ENCODE results near the gene SLC25A48. TPM values are rescaled to one million over a fixed set of nuclear protein-coding genes. Genes with fewer than 3 reads are reported as not detected.

SLC25A48 gene
- total RNA-seq, 1 experiment from 2014 or later: not detected

DNA sequence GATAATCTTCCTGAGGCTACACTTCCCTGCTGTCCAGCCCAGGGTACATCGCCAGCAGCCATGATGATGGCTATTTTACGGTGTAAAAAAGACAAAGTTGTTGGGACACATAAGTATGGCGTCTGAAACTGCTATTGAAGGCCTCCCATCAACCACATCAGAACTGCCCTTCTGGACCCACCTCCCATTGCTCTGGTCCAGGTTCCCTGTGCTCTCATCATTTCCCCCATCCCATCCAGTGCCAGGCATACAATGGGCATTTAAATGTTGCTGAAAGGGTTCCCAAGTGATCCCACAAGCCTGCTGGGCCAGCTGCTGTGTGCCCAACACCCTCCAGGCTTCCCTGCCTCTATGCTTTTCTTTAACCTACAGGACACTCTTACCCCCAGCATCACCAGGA, 50.6 kb downstream of the SLC25A48 start:
- Histone ChIP-seq H3K27me3 (ENCODE audit: control insufficient read depth, insufficient read depth, low read length) (no peaks in the 10 kb centered on the region; the same call in 1 of the 2 replicates), H3K4me1 (ENCODE audit: control insufficient read depth, insufficient read depth, low read length) (no peaks in the 10 kb centered on the region; the same call in 1 of the 2 replicates), H3K4me3 (ENCODE audit: low read depth in 2 of 2, low read length in 2 of 2) (no peak overlapping the region), H3K27ac (ENCODE audit: low read length) (no peak overlapping the region), H3K9me3 (ENCODE audit: control insufficient read depth, insufficient read depth, low read depth, low read length) (no peaks in the 10 kb centered on the region), H3K36me3 (ENCODE audit: control insufficient read depth, insufficient read depth, low read length) (no peaks in the 10 kb centered on the region)
- in situ Hi-C loops (cut with HindIII; ENCODE audit: low pct_unique_long_range_greater_than_20kb, low sequenced_read_pairs): no loop called here
- ChIA-PET POLR2A (no interaction called here), CTCF (no interaction called here)
- TF ChIP-seq POLR2AphosphoS5 (IDR thresholded peaks at IDR 0.05; ENCODE audit: low read depth, low read length): no peak
- no peak for TF ChIP-seq TCF7L2 (IDR thresholded peaks at IDR 0.05; ENCODE audit: low read depth, low read length)
- no peak for TF ChIP-seq SIN3A (IDR thresholded peaks at IDR 0.05; ENCODE audit: borderline replicate concordance, insufficient read depth, low read depth, low read length)
- TF ChIP-seq, protein P1, sequence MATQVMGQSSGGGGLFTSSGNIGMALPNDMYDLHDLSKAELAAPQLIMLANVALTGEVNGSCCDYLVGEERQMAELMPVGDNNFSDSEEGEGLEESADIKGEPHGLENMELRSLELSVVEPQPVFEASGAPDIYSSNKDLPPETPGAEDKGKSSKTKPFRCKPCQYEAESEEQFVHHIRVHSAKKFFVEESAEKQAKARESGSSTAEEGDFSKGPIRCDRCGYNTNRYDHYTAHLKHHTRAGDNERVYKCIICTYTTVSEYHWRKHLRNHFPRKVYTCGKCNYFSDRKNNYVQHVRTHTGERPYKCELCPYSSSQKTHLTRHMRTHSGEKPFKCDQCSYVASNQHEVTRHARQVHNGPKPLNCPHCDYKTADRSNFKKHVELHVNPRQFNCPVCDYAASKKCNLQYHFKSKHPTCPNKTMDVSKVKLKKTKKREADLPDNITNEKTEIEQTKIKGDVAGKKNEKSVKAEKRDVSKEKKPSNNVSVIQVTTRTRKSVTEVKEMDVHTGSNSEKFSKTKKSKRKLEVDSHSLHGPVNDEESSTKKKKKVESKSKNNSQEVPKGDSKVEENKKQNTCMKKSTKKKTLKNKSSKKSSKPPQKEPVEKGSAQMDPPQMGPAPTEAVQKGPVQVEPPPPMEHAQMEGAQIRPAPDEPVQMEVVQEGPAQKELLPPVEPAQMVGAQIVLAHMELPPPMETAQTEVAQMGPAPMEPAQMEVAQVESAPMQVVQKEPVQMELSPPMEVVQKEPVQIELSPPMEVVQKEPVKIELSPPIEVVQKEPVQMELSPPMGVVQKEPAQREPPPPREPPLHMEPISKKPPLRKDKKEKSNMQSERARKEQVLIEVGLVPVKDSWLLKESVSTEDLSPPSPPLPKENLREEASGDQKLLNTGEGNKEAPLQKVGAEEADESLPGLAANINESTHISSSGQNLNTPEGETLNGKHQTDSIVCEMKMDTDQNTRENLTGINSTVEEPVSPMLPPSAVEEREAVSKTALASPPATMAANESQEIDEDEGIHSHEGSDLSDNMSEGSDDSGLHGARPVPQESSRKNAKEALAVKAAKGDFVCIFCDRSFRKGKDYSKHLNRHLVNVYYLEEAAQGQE (IDR thresholded peaks at IDR 0.05; ENCODE audit: insufficient read depth in 1 of 2, low read depth in 2 of 2, low read length in 1 of 2): no peak
- TF ChIP-seq, protein P2, sequence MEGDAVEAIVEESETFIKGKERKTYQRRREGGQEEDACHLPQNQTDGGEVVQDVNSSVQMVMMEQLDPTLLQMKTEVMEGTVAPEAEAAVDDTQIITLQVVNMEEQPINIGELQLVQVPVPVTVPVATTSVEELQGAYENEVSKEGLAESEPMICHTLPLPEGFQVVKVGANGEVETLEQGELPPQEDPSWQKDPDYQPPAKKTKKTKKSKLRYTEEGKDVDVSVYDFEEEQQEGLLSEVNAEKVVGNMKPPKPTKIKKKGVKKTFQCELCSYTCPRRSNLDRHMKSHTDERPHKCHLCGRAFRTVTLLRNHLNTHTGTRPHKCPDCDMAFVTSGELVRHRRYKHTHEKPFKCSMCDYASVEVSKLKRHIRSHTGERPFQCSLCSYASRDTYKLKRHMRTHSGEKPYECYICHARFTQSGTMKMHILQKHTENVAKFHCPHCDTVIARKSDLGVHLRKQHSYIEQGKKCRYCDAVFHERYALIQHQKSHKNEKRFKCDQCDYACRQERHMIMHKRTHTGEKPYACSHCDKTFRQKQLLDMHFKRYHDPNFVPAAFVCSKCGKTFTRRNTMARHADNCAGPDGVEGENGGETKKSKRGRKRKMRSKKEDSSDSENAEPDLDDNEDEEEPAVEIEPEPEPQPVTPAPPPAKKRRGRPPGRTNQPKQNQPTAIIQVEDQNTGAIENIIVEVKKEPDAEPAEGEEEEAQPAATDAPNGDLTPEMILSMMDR (IDR thresholded peaks at IDR 0.05): no peak
- no peak for ATAC-seq
- intact Hi-C loops (cut with micrococcal nuclease; ENCODE audit: unreplicated experiment): loop anchor here (5.0 to 10.0 kb wide), 2 partner anchors 177 to 890 kb away; no protein-coding TSS in a partner anchor
- BruUV-seq (replicated peaks): no TSS peak
- no peak for DNase-seq (ENCODE audit: low read depth, low spot score)

DNA sequence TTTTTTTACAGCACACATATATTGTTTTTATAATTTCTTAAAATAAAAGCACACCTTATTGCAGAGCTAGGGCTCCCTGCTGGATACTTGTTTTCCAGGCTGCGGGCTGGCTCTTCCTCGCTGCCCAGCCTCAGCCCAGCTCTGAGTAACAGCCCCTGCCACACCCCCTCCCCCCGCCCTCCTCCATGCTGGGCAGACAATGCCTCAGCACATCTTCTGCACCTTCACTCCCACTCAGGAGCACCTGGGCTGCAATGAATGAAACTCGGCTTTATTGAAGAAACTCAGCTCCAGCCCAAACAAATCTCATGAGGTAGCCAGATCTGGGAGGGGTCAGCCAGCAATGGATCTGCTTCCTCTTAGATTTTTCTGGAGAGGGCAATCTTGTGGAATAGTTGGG, 51.7 kb downstream of the SLC25A48 start:
- Histone ChIP-seq H3K4me3 (ENCODE audit: low read depth in 2 of 2, low read length in 2 of 2) (no peak overlapping the region), H3K27me3 (ENCODE audit: control insufficient read depth, insufficient read depth, low read length) (no peaks in the 10 kb centered on the region; the same call in 1 of the 2 replicates), H3K4me1 (ENCODE audit: control insufficient read depth, insufficient read depth, low read length) (no peaks in the 10 kb centered on the region), H3K27ac (ENCODE audit: low read length) (no peak overlapping the region), H3K9me3 (ENCODE audit: control insufficient read depth, insufficient read depth, low read depth, low read length) (no peaks in the 10 kb centered on the region), H3K36me3 (ENCODE audit: control insufficient read depth, insufficient read depth, low read length) (no peaks in the 10 kb centered on the region)
- no TSS peak for BruUV-seq (replicated peaks)
- in situ Hi-C loops (cut with HindIII; ENCODE audit: low pct_unique_long_range_greater_than_20kb, low sequenced_read_pairs) (no loop called here), intact Hi-C loops (cut with micrococcal nuclease; ENCODE audit: unreplicated experiment) (loop anchor here (2.0 to 10.0 kb wide), 4 partner anchors 176 to 889 kb away; no protein-coding TSS in a partner anchor)
- no peak for TF ChIP-seq SIN3A (IDR thresholded peaks at IDR 0.05; ENCODE audit: borderline replicate concordance, insufficient read depth, low read depth, low read length)
- no peak for TF ChIP-seq TCF7L2 (IDR thresholded peaks at IDR 0.05; ENCODE audit: low read depth, low read length)
- TF ChIP-seq POLR2AphosphoS5 (IDR thresholded peaks at IDR 0.05; ENCODE audit: low read depth, low read length): no peak
- TF ChIP-seq, protein P1 (IDR thresholded peaks at IDR 0.05; ENCODE audit: insufficient read depth in 1 of 2, low read depth in 2 of 2, low read length in 1 of 2): no peak
- TF ChIP-seq, protein P2 (IDR thresholded peaks at IDR 0.05): no peak
- ATAC-seq (no peak), DNase-seq (ENCODE audit: low read depth, low spot score) (no peak)
- ChIA-PET POLR2A (no interaction called here), CTCF (interaction anchor here (0.6 to 0.7 kb wide), 2 partner anchors 176 to 225 kb away, joined by 3 to 6 read pairs; no protein-coding TSS in a partner anchor)
